Fibroblast of skin of left quadriceps (primary cell): ENCODE measurements around the gene MAT1A.
"Not testable (repeated sequence)": the region's sequence is repeated elsewhere in the genome, so short reads cannot be mapped to it uniquely, and the experiment has no call there.

Experiments used
- DNase-seq, 2 experiments: peaks; one replicate each; pipeline ENCODE4 v3.0.0-alpha.2; 2013; ENCODE audit warnings: low read depth in 2 of 2

Gene MAT1A

GRCh38 chr10:80289451-80290287 is at the start of gene MAT1A:
MAT1A (minus strand) TSS chr10:80289658; CDS start chr10:80289423, 235 bp downstream.
- no peak for DNase-seq

GRCh38 chr10:80333983-80334382 is 44.5 kb upstream of the MAT1A start:
- DNase-seq, result no peak

- DNase-seq, result no peak
Measured at GRCh38 chr10:80324891-80325364, 35.5 kb upstream of the MAT1A start.

- DNase-seq, result peak; percentile 10 to 18
Measured at GRCh38 chr10:80324086-80324485, 34.6 kb upstream of the MAT1A start.

- no peak for DNase-seq
Measured at GRCh38 chr10:80323311-80323710, 33.9 kb upstream of the MAT1A start.

GRCh38 chr10:80322711-80323110 is 33.3 kb upstream of the MAT1A start:
- DNase-seq, result no peak

GRCh38 chr10:80322158-80322557 is 32.7 kb upstream of the MAT1A start:
- DNase-seq, result no peak

- no peak for DNase-seq
Measured at GRCh38 chr10:80321183-80321582, 31.7 kb upstream of the MAT1A start.

GRCh38 chr10:80320377-80320776 is 30.9 kb upstream of the MAT1A start:
- no peak for DNase-seq

- DNase-seq, result no peak
Measured at GRCh38 chr10:80319725-80320290, 30.4 kb upstream of the MAT1A start.

GRCh38 chr10:80319318-80319717 is 29.9 kb upstream of the MAT1A start:
- no peak for DNase-seq

GRCh38 chr10:80318742-80319141 is 29.3 kb upstream of the MAT1A start:
- DNase-seq, result no peak

- no peak for DNase-seq
Measured at GRCh38 chr10:80315391-80315790, 25.9 kb upstream of the MAT1A start.

- no peak for DNase-seq
Measured at GRCh38 chr10:80313523-80313922, 24.1 kb upstream of the MAT1A start.

GRCh38 chr10:80305989-80306388 is 16.5 kb upstream of the MAT1A start:
- not testable (repeated sequence) for DNase-seq

GRCh38 chr10:80296942-80297341 is 7.5 kb upstream of the MAT1A start:
- no peak for DNase-seq

- no peak for DNase-seq
Measured at GRCh38 chr10:80292607-80293239, 3.3 kb upstream of the MAT1A start.

- DNase-seq, result no peak
Measured at GRCh38 chr10:80290474-80291220, 1.2 kb upstream of the MAT1A start.

GRCh38 chr10:80288849-80289248 is 609 bp downstream of the MAT1A start:
- DNase-seq, result no peak

- DNase-seq, result no peak
Measured at GRCh38 chr10:80284522-80284921, 4.9 kb downstream of the MAT1A start.

- DNase-seq, result no peak
Measured at GRCh38 chr10:80283536-80284199, 5.8 kb downstream of the MAT1A start.
